Loucy (cell line): ENCODE results near the gene SDR39U1.

Source experiments
- H2AFZ ChIP-seq: fragments of 200-600 bp; sonication (generic); 2 replicates; pipeline ENCODE4 v1.6.0; 2016; ENCODE audit warnings: antibody characterized with exemption, mild to moderate bottlenecking, low read length, moderate library complexity
- H3F3A ChIP-seq: fragments of 200-600 bp; 2 replicates; pipeline ENCODE4 v1.6.0; 2016; ENCODE audit warnings: antibody characterized with exemption, low read depth, mild to moderate bottlenecking
- H3K27me3 ChIP-seq: fragments of 200-600 bp; sonication (generic); 2 replicates; pipeline ENCODE4 v1.6.1; 2014; ENCODE audit warnings: low read length, mild to moderate bottlenecking; ENCODE audit not compliant: insufficient read depth, poor library complexity, severe bottlenecking
- H3K36me3 ChIP-seq: fragments of 200-600 bp; sonication (generic); 2 replicates; pipeline ENCODE4 v1.6.1; 2016; ENCODE audit warnings: low read length; ENCODE audit not compliant: insufficient read depth
- H3K4me1 ChIP-seq: fragments of 200-600 bp; sonication (generic); 2 replicates; pipeline ENCODE4 v1.5.1; 2014; ENCODE audit warnings: low read length, mild to moderate bottlenecking; ENCODE audit not compliant: insufficient read depth, poor library complexity, severe bottlenecking
- H3K4me2 ChIP-seq: fragments of 200-600 bp; sonication (generic); 2 replicates; pipeline ENCODE4 v1.6.0; 2014; ENCODE audit warnings: antibody characterized with exemption, low read length, low read depth, mild to moderate bottlenecking; ENCODE audit not compliant: poor library complexity, severe bottlenecking
- H3K4me3 ChIP-seq: fragments of 200-600 bp; sonication (generic); 2 replicates; pipeline ENCODE4 v1.5.1; 2014; ENCODE audit warnings: low read length, mild to moderate bottlenecking, mixed read lengths; ENCODE audit not compliant: poor library complexity, severe bottlenecking
- H3K79me2 ChIP-seq: fragments of 200-600 bp; sonication (generic); 2 replicates; pipeline ENCODE4 v1.6.1; 2014; ENCODE audit warnings: low read length; ENCODE audit not compliant: insufficient read depth
- H3K9ac ChIP-seq: fragments of 200-600 bp; sonication (generic); 2 replicates; pipeline ENCODE4 v1.6.0; 2014; ENCODE audit warnings: mild to moderate bottlenecking, low read depth, low read length, moderate library complexity; ENCODE audit not compliant: poor library complexity, severe bottlenecking
- H3K9me2 ChIP-seq: fragments of 200-600 bp; sonication (generic); replicated peaks from 2 replicates; pipeline ENCODE4 v1.6.1; 2016; ENCODE audit warnings: low read depth, low read length, mixed read lengths
- H3K9me3 ChIP-seq: fragments of 200-600 bp; sonication (generic); 2 replicates; pipeline ENCODE4 v1.6.1; 2014; ENCODE audit warnings: mild to moderate bottlenecking, antibody characterized with exemption, low read length, low read depth; ENCODE audit not compliant: insufficient read depth
- H4K20me1 ChIP-seq: fragments of 200-600 bp; sonication (generic); 2 replicates; pipeline ENCODE4 v1.6.0; 2014; ENCODE audit warnings: antibody characterized with exemption, low read length, mild to moderate bottlenecking; ENCODE audit not compliant: insufficient read depth, poor library complexity, severe bottlenecking
- CTCF ChIP-seq: fragments of 200-600 bp; sonication (generic); conservative IDR thresholded peaks from 2 replicates; pipeline ENCODE4 v1.5.1; 2014; ENCODE audit warnings: mild to moderate bottlenecking, antibody characterized with exemption, low read length
- EZH2phosphoT487 ChIP-seq: fragments of 200-600 bp; IDR thresholded peaks from 2 replicates; pipeline ENCODE4 v1.6.1; 2018; ENCODE audit warnings: antibody characterized with exemption, mild to moderate bottlenecking, moderate library complexity, borderline replicate concordance

The SDR39U1 gene

DNA sequence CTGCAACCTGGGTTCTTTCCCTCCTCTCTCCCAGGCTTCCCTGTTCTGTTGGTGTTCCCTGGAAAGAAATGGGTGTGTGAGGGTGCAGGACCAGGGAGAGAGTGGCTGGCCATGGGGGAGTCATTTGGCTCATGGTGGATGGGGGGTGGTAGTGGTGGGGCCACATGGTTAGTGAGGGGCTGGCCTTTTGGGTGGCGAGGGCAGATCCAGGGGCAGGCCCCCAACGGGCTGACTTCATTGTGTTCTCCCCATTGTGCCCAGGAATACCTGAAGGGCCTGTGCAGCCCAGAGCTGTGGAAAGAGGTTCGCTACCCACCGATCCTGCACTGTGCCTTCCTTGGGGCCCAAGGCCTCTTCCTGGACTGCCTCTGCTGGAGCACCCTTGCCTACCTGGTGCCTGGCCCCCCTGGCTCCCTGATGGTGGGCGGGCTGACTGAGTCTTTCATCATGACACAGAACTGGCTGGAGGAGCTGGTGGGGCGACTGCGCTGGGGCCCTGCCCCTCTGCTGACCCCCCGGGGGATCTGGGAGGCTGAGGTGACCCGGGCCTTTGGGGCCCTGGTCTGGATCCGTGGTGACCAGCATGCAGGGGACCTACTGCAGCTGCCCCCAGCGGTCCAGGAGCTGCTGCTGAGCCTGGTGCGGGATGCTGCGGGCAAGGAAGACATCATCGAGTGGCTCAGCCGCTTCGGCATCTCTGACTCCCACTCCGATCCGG lies 34.8 kb downstream of the SDR39U1 start:
- Histone ChIP-seq H3K4me2 (no peak overlapping the region), H3K36me3 (peaks cover 17% of the 10 kb centered on the region; the same call in 1 of the 2 replicates), H4K20me1 (no peaks in the 10 kb centered on the region), H3F3A (no peaks in the 10 kb centered on the region), H3K27me3 (no peaks in the 10 kb centered on the region), H3K4me3 (no peak overlapping the region), H3K79me2 (peaks cover 27% of the 10 kb centered on the region), H2AFZ (no peak overlapping the region), H3K4me1 (peaks cover 29% of the 10 kb centered on the region), H3K9ac (no peak overlapping the region), H3K9me3 (no peaks in the 10 kb centered on the region), H3K9me2 (no peaks in the 10 kb centered on the region)
- TF ChIP-seq EZH2phosphoT487 (no peak), CTCF (no peak)

DNA sequence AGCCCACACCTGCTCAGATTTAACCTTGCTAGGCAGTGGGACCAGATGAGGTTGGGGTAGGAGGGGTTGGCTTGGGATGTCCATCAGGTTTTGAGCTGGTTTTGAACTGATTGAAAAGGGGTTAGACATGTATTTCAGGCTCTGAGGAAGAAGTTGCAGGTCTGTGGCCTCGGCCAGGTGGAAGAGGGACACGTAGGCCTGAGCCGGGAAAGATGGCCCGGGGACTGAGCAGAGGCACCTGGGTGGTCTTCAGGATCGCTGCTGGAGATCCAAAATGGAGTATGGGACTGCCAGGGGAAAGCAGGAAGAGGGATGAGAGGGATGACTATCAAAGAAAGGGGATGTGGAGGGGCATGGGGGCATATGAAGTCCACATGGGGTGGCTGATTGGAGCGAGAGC lies 36.2 kb downstream of the SDR39U1 start:
- Histone ChIP-seq H3K9me3 (no peaks in the 10 kb centered on the region), H3K79me2 (peaks cover 41% of the 10 kb centered on the region), H3K4me1 (peaks cover 42% of the 10 kb centered on the region), H3K4me2 (no peak overlapping the region), H3K4me3 (no peak overlapping the region), H3K36me3 (peaks cover 14% of the 10 kb centered on the region; the same call in 1 of the 2 replicates), H3K27me3 (no peaks in the 10 kb centered on the region), H4K20me1 (no peaks in the 10 kb centered on the region), H3F3A (no peaks in the 10 kb centered on the region), H2AFZ (no peak overlapping the region), H3K9me2 (no peaks in the 10 kb centered on the region), H3K9ac (no peak overlapping the region)
- TF ChIP-seq EZH2phosphoT487: no peak
- no peak for TF ChIP-seq CTCF

DNA sequence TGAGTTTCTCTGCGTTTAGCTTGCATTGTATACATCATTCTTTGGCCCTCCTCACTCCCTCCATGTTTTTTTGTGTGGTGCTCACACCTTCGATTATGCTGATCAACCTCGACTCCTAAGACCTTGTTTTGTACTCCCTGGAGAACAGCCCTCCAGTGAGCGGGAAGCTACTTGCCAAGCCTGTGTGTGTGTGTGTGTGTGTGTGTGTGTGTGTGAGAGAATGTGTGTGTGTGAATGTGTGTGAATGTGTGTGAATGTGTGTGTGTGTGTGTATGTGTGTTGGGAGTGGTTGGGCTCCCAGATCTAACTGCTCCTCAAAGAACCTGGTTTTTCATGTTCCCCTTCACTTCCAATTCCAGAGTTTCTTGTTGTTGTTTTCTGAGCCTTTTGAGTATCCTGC lies 37.8 kb downstream of the SDR39U1 start:
- H4K20me1 ChIP-seq: no peaks in the 10 kb centered on the region
- peak overlapping the region; percentile 57 for H3K9ac ChIP-seq
- H3F3A ChIP-seq: no peaks in the 10 kb centered on the region
- no peaks in the 10 kb centered on the region for H3K9me2 ChIP-seq
- peaks cover 14% of the 10 kb centered on the region; the same call in 1 of the 2 replicates for H3K36me3 ChIP-seq
- no peaks in the 10 kb centered on the region for H3K9me3 ChIP-seq
- H3K4me3 ChIP-seq: peak overlapping the region; percentile 78
- H3K4me2 ChIP-seq: peak overlapping the region; percentile 90
- H2AFZ ChIP-seq: no peak overlapping the region
- TF ChIP-seq EZH2phosphoT487 (no peak), CTCF (no peak)
- no peaks in the 10 kb centered on the region for H3K27me3 ChIP-seq
- H3K4me1 ChIP-seq: peaks cover 55% of the 10 kb centered on the region
- peaks cover 55% of the 10 kb centered on the region for H3K79me2 ChIP-seq
